GM19099 (cell line): ENCODE data around the gene SLC25A23.

Experiments
- POLR2A ChIP-seq: IDR thresholded peaks from 3 replicates; pipeline ENCODE4 v1.6.1; 2011; ENCODE audit warnings: low read depth; ENCODE audit not compliant: insufficient read length; ENCODE audit errors: extremely low read depth

The SLC25A23 gene

GRCh38 chr19:6466526-6467248, 7.1 kb upstream of the SLC25A23 start:
- TF ChIP-seq POLR2A, result no peak

GRCh38 chr19:6465663-6466062, 6.1 kb upstream of the SLC25A23 start:
- TF ChIP-seq POLR2A, result no peak

- TF ChIP-seq POLR2A, result no peak
Observed at GRCh38 chr19:6465006-6465405, 5.4 kb upstream of the SLC25A23 start.

- TF ChIP-seq POLR2A, result no peak
Observed at GRCh38 chr19:6464070-6464873, 4.7 kb upstream of the SLC25A23 start, which contains the start of gene CRB3. CRB3 (plus strand) TSS chr19:6464271; CDS start chr19:6464702, 431 bp downstream.

GRCh38 chr19:6460099-6460884, 700 bp upstream of the SLC25A23 start:
- peak; percentile 60 for TF ChIP-seq POLR2A

GRCh38 chr19:6458695-6459261, 814 bp downstream of the SLC25A23 start:
- no peak for TF ChIP-seq POLR2A

GRCh38 chr19:6457958-6458694, 1.5 kb downstream of the SLC25A23 start:
- peak; percentile 22 for TF ChIP-seq POLR2A

- TF ChIP-seq POLR2A, result no peak
Observed at GRCh38 chr19:6455924-6456323, 3.7 kb downstream of the SLC25A23 start.

- no peak for TF ChIP-seq POLR2A
Observed at GRCh38 chr19:6453951-6454565, 5.5 kb downstream of the SLC25A23 start.

- TF ChIP-seq POLR2A, result no peak
Observed at GRCh38 chr19:6452899-6453298, 6.7 kb downstream of the SLC25A23 start.

GRCh38 chr19:6452223-6452614, 7.4 kb downstream of the SLC25A23 start:
- TF ChIP-seq POLR2A, result no peak

GRCh38 chr19:6451583-6452222, 7.9 kb downstream of the SLC25A23 start:
- TF ChIP-seq POLR2A, result no peak

GRCh38 chr19:6450166-6450565, 9.4 kb downstream of the SLC25A23 start:
- no peak for TF ChIP-seq POLR2A
